ENCODE results near the gene EPM2A. TPM values are rescaled to one million over a fixed set of nuclear protein-coding genes. Genes with fewer than 3 reads are reported as not detected.
A peak's percentile ranks its signal among the peaks of the same experiment; 100 is the strongest.

The EPM2A gene
- total RNA-seq, 6 experiments from 2014 or later = 4.7 to 8.7 (median 6.8) TPM

DNA sequence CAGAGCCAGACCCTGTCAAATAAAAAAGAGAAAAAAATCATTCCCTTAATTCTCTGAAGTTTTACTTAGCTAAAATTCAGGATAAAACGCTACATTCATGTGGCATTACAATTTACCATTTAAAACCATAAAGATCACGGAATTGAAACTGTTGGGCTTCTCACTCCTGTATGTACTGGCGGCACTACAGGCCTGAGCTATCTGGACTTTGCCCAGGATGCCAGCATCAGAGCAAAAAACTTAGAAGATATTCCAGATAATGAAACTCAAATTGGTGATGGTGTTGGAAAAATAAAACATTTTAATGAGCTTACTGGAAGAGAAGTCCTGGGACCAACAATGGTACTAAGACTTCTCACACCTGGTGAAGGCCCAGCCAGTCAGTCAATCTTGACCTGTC lies 14.2 kb downstream of the EPM2A start:
- Histone ChIP-seq H3K9me3 (no peaks in the 10 kb centered on the region), H3K36me3 (peaks cover 0 to 3% (median 0%) of the 10 kb centered on the region in 4 donors), H3K27me3 (no peaks in the 10 kb centered on the region), H3K4me1 (no peaks in the 10 kb centered on the region), H3K4me3 (no peak overlapping the region), H3K27ac (peak overlapping the region in 1 of 3 donors; percentile 10)
- ATAC-seq = peak in 3 of 4 donors; percentile 50 to 84 (median 64)
- intact Hi-C loops (cut with DNase I) = no loop called here
- 79% methylated on average over 3 of the region's 3 CpGs for WGBS (ENCODE audit: insufficient coverage, low coverage, low lambda C conversion rate, missing lambda C conversion rate)
- DNase-seq = no peak
- TF ChIP-seq POLR2A (IDR thresholded peaks at IDR 0.05) = no peak
- TF ChIP-seq, protein P1, sequence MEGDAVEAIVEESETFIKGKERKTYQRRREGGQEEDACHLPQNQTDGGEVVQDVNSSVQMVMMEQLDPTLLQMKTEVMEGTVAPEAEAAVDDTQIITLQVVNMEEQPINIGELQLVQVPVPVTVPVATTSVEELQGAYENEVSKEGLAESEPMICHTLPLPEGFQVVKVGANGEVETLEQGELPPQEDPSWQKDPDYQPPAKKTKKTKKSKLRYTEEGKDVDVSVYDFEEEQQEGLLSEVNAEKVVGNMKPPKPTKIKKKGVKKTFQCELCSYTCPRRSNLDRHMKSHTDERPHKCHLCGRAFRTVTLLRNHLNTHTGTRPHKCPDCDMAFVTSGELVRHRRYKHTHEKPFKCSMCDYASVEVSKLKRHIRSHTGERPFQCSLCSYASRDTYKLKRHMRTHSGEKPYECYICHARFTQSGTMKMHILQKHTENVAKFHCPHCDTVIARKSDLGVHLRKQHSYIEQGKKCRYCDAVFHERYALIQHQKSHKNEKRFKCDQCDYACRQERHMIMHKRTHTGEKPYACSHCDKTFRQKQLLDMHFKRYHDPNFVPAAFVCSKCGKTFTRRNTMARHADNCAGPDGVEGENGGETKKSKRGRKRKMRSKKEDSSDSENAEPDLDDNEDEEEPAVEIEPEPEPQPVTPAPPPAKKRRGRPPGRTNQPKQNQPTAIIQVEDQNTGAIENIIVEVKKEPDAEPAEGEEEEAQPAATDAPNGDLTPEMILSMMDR (IDR thresholded peaks at IDR 0.05) = no peak

DNA sequence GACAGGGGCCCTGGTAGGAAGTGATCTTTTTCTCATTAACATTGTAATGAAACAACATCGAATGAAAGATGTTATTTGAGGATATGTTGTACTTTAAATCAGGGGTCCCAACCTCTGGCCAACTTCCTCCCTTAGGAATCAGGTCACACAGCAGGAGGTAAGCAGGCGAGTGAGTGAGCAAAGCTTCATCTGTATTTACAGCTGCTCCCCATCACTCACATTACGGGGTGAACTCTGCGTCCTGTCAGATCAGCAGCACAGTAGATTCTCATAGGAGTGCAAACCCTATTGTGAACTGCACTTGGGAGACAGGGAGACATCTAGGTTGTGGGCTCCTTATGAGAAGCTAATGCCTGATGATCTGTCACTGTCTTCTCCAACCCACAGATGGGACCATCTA lies 19.9 kb downstream of the EPM2A start:
- Histone ChIP-seq H3K4me3 (no peak overlapping the region), H3K27me3 (no peaks in the 10 kb centered on the region), H3K27ac (no peak overlapping the region), H3K4me1 (no peaks in the 10 kb centered on the region), H3K9me3 (no peaks in the 10 kb centered on the region), H3K36me3 (peaks cover 0 to 2% (median 0%) of the 10 kb centered on the region in 4 donors)
- WGBS (ENCODE audit: insufficient coverage, low coverage, low lambda C conversion rate, missing lambda C conversion rate) = 95% methylated on average over 3 of the region's 4 CpGs
- intact Hi-C loops (cut with DNase I) = no loop called here
- no peak for TF ChIP-seq POLR2A (IDR thresholded peaks at IDR 0.05)
- TF ChIP-seq, protein P1 (IDR thresholded peaks at IDR 0.05) = no peak
- ATAC-seq = no peak
- no peak for DNase-seq

DNA sequence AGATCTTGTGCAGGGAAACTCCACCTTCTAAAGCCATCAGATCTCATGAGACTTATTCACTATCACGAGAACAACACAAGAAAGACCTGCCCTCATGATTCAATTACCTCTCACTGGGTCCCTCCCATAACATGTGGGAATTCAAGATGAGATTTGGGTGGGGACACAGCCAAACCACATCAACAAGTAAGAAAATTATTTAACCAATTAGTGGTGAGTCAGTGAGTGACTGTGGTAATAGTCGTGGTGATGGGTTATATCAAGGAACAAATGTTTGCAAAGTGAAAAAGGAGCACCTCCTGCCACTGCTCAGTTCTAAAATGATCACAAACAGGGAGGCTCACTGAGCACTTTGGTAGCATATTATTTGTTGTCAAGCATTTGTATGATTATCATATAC lies 20.6 kb downstream of the EPM2A start:
- ATAC-seq = no peak
- Histone ChIP-seq H3K4me1 (no peaks in the 10 kb centered on the region), H3K9me3 (no peaks in the 10 kb centered on the region), H3K27ac (no peak overlapping the region), H3K36me3 (no peaks in the 10 kb centered on the region), H3K4me3 (no peak overlapping the region), H3K27me3 (no peaks in the 10 kb centered on the region)
- 100% methylated on average over 1 of the region's 2 CpGs for WGBS (ENCODE audit: insufficient coverage, low coverage, low lambda C conversion rate, missing lambda C conversion rate)
- intact Hi-C loops (cut with DNase I) = no loop called here
- no peak for DNase-seq
- TF ChIP-seq POLR2A (IDR thresholded peaks at IDR 0.05) = no peak
- TF ChIP-seq, protein P1 (IDR thresholded peaks at IDR 0.05) = no peak

DNA sequence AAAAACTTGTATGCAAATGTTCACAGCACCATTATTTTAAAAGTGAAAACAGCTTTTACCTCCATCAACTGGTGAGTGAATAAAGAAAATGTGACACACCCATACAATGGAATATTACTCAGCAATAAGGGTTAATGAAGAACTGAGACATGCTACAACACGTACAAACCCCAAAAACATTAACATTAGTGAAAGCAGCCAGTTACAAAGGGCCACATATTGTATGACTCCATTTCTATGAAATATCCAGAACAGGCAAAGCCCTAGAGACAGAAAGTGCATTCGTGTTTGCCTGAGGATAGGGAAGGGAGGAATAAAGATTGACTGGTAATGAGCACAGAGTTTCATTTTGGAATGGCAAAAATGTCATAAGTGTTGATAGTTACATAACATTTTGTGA lies 21.5 kb downstream of the EPM2A start:
- Histone ChIP-seq H3K9me3 (no peaks in the 10 kb centered on the region), H3K4me3 (no peak overlapping the region), H3K4me1 (no peaks in the 10 kb centered on the region), H3K27me3 (no peaks in the 10 kb centered on the region), H3K27ac (no peak overlapping the region), H3K36me3 (no peaks in the 10 kb centered on the region)
- intact Hi-C loops (cut with DNase I) = no loop called here
- ATAC-seq (no peak), DNase-seq (no peak)
- TF ChIP-seq POLR2A (IDR thresholded peaks at IDR 0.05) = no peak
- TF ChIP-seq, protein P1 (IDR thresholded peaks at IDR 0.05) = no peak
- 73% methylated on average over 2 of the region's 2 CpGs for WGBS (ENCODE audit: insufficient coverage, low coverage, low lambda C conversion rate, missing lambda C conversion rate)

DNA sequence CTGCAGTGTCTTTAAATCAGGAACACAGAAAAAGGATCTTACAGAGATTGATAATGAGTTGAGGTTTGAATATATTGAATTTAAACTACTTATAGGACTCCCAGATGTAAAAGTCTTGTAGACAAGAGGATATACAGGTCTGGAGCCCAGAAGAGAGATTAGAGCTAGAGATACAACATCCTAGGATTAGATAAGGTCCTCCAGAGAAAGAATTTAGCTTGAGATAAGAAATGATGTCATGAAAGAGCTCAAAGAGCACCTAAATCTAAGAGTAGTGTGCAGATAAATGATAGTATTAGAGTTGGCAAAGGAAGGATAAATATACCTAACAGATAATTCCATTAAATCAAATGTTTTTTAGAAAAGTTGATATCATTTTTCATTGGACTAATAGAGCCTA lies 23.9 kb downstream of the EPM2A start:
- Histone ChIP-seq H3K27me3 (no peaks in the 10 kb centered on the region), H3K27ac (no peak overlapping the region), H3K4me1 (no peaks in the 10 kb centered on the region), H3K9me3 (no peaks in the 10 kb centered on the region), H3K4me3 (no peak overlapping the region), H3K36me3 (no peaks in the 10 kb centered on the region)
- TF ChIP-seq POLR2A (IDR thresholded peaks at IDR 0.05) = no peak
- TF ChIP-seq, protein P1 (IDR thresholded peaks at IDR 0.05) = no peak
- no peak for ATAC-seq
- DNase-seq = no peak
- intact Hi-C loops (cut with DNase I) = no loop called here

Data from right lobe of liver (tissue), 6 donors.